T-helper 2 cell treated with Interferon-gamma antibody and Interleukin-4, amounts not matched to agents 5 μg/mL and 100 μg/mL, for 36 hours (primary cell): ENCODE measurements around the gene LRFN3.
"Not testable (repeated sequence)": the region's sequence is repeated elsewhere in the genome, so short reads cannot be mapped to it uniquely, and the experiment has no call there.

Experiments used
- DNase-seq: peaks from one replicate; pipeline ENCODE4 v3.0.0; 2021; ENCODE audit warnings: low spot score
- H3K27ac Mint-ChIP-seq: one replicate; pipeline ENCODE4 v1.8.0; 2021; ENCODE audit warnings: mild to moderate bottlenecking, mixed read lengths
- H3K27me3 Mint-ChIP-seq: one replicate; pipeline ENCODE4 v1.8.0; 2021; ENCODE audit warnings: low read depth, mixed read lengths
- H3K36me3 Mint-ChIP-seq: one replicate; pipeline ENCODE4 v1.8.0; 2021; ENCODE audit warnings: low read depth, mixed read lengths
- H3K4me1 Mint-ChIP-seq: one replicate; pipeline ENCODE4 v1.8.0; 2021; ENCODE audit warnings: low read depth, mixed read lengths
- H3K4me3 Mint-ChIP-seq: one replicate; pipeline ENCODE4 v1.8.0; 2022; ENCODE audit warnings: mild to moderate bottlenecking, moderate library complexity, mixed read lengths
- H3K9me3 Mint-ChIP-seq: one replicate; pipeline ENCODE4 v1.8.0; 2021; ENCODE audit warnings: mixed read lengths

LRFN3 gene

GRCh38 chr19:35901055-35901644 is 35.0 kb upstream of the LRFN3 start:
- Mint-ChIP-seq H3K36me3 (peaks cover 28% of the 10 kb centered on the region), H3K27me3 (no peaks in the 10 kb centered on the region), H3K4me3 (peak overlapping the region; percentile 89), H3K4me1 (peaks cover 40% of the 10 kb centered on the region), H3K27ac (peak overlapping the region; percentile 96), H3K9me3 (no peaks in the 10 kb centered on the region)
- no peak for DNase-seq

- Mint-ChIP-seq H3K27ac (peak within 1 kb of the TSS; percentile 96), H3K27me3 (no peaks in the 10 kb centered on the region), H3K9me3 (no peaks in the 10 kb centered on the region), H3K36me3 (peaks cover 24% of the 10 kb centered on the region), H3K4me3 (peak within 1 kb of the TSS; percentile 89), H3K4me1 (peaks cover 40% of the 10 kb centered on the region)
- DNase-seq, result peak; percentile 47
Observed at GRCh38 chr19:35901854-35902661, 34.1 kb upstream of the LRFN3 start, which contains the start of gene HCST. Gene HCST (plus strand): TSS chr19:35902529. CDS start chr19:35902594, 65 bp downstream.

GRCh38 chr19:35902870-35903475 is 33.2 kb upstream of the LRFN3 start:
- peaks cover 35% of the 10 kb centered on the region for H3K4me1 Mint-ChIP-seq
- H3K27ac Mint-ChIP-seq, result peak overlapping the region; percentile 96
- no peaks in the 10 kb centered on the region for H3K27me3 Mint-ChIP-seq
- H3K36me3 Mint-ChIP-seq, result peaks cover 16% of the 10 kb centered on the region
- peak overlapping the region; percentile 89 for H3K4me3 Mint-ChIP-seq
- no peak for DNase-seq
- no peaks in the 10 kb centered on the region for H3K9me3 Mint-ChIP-seq

GRCh38 chr19:35903550-35904179 is 32.5 kb upstream of the LRFN3 start:
- H3K4me1 Mint-ChIP-seq, result peaks cover 32% of the 10 kb centered on the region
- no peaks in the 10 kb centered on the region for H3K9me3 Mint-ChIP-seq
- peak overlapping the region; percentile 96 for H3K27ac Mint-ChIP-seq
- H3K4me3 Mint-ChIP-seq, result peak overlapping the region; percentile 89
- DNase-seq, result peak; percentile 89
- H3K36me3 Mint-ChIP-seq, result peaks cover 12% of the 10 kb centered on the region
- no peaks in the 10 kb centered on the region for H3K27me3 Mint-ChIP-seq

GRCh38 chr19:35904311-35905068 is 31.7 kb upstream of the LRFN3 start:
- Mint-ChIP-seq H3K4me3 (peak overlapping the region; percentile 12), H3K36me3 (peaks cover 6% of the 10 kb centered on the region), H3K4me1 (peaks cover 37% of the 10 kb centered on the region), H3K27ac (peak overlapping the region; percentile 85), H3K9me3 (no peaks in the 10 kb centered on the region), H3K27me3 (no peaks in the 10 kb centered on the region)
- no peak for DNase-seq

GRCh38 chr19:35905178-35905727 is 30.9 kb upstream of the LRFN3 start:
- H3K9me3 Mint-ChIP-seq, result no peaks in the 10 kb centered on the region
- H3K27me3 Mint-ChIP-seq, result no peaks in the 10 kb centered on the region
- H3K4me3 Mint-ChIP-seq, result no peak overlapping the region
- H3K36me3 Mint-ChIP-seq, result peaks cover 5% of the 10 kb centered on the region
- H3K27ac Mint-ChIP-seq, result peak overlapping the region; percentile 85
- peaks cover 38% of the 10 kb centered on the region for H3K4me1 Mint-ChIP-seq
- DNase-seq, result no peak

GRCh38 chr19:35907377-35907745 is 28.8 kb upstream of the LRFN3 start:
- no peak for DNase-seq
- Mint-ChIP-seq H3K27me3 (no peaks in the 10 kb centered on the region), H3K27ac (peak overlapping the region; percentile 26), H3K9me3 (no peaks in the 10 kb centered on the region), H3K4me1 (peaks cover 30% of the 10 kb centered on the region), H3K4me3 (no peak overlapping the region), H3K36me3 (peaks cover 5% of the 10 kb centered on the region)

- no peak within 1 kb of the TSS for H3K4me3 Mint-ChIP-seq
- no peak for DNase-seq
- peaks cover 5% of the 10 kb centered on the region for H3K36me3 Mint-ChIP-seq
- H3K27me3 Mint-ChIP-seq, result no peaks in the 10 kb centered on the region
- peak within 1 kb of the TSS; percentile 44 for H3K27ac Mint-ChIP-seq
- H3K9me3 Mint-ChIP-seq, result no peaks in the 10 kb centered on the region
- peaks cover 27% of the 10 kb centered on the region for H3K4me1 Mint-ChIP-seq
Observed at GRCh38 chr19:35908010-35908441, 28.1 kb upstream of the LRFN3 start, which contains the start of gene TYROBP. Gene TYROBP (minus strand): TSS chr19:35908295. CDS start chr19:35908228, 67 bp downstream.

- H3K4me3 Mint-ChIP-seq, result no peak overlapping the region
- H3K27me3 Mint-ChIP-seq, result no peaks in the 10 kb centered on the region
- DNase-seq, result no peak
- H3K4me1 Mint-ChIP-seq, result peaks cover 18% of the 10 kb centered on the region
- H3K36me3 Mint-ChIP-seq, result no peaks in the 10 kb centered on the region
- no peaks in the 10 kb centered on the region for H3K9me3 Mint-ChIP-seq
- H3K27ac Mint-ChIP-seq, result peak overlapping the region; percentile 44
Observed at GRCh38 chr19:35908973-35909683, 27.0 kb upstream of the LRFN3 start.

GRCh38 chr19:35909684-35910035 is 26.5 kb upstream of the LRFN3 start:
- H3K9me3 Mint-ChIP-seq, result no peaks in the 10 kb centered on the region
- no peak overlapping the region for H3K27ac Mint-ChIP-seq
- H3K4me1 Mint-ChIP-seq, result peaks cover 13% of the 10 kb centered on the region
- H3K36me3 Mint-ChIP-seq, result no peaks in the 10 kb centered on the region
- H3K4me3 Mint-ChIP-seq, result no peak overlapping the region
- no peaks in the 10 kb centered on the region for H3K27me3 Mint-ChIP-seq
- no peak for DNase-seq

- H3K9me3 Mint-ChIP-seq, H3K36me3 Mint-ChIP-seq, H3K4me1 Mint-ChIP-seq, H3K4me3 Mint-ChIP-seq, H3K27ac Mint-ChIP-seq, DNase-seq, H3K27me3 Mint-ChIP-seq: not testable (repeated sequence)
Observed at GRCh38 chr19:35910355-35910754, 25.8 kb upstream of the LRFN3 start.

GRCh38 chr19:35911173-35911572 is 25.0 kb upstream of the LRFN3 start:
- no peaks in the 10 kb centered on the region for H3K27me3 Mint-ChIP-seq
- H3K4me3 Mint-ChIP-seq, result no peak overlapping the region
- no peak overlapping the region for H3K27ac Mint-ChIP-seq
- no peak for DNase-seq
- no peaks in the 10 kb centered on the region for H3K9me3 Mint-ChIP-seq
- H3K4me1 Mint-ChIP-seq, result peaks cover 7% of the 10 kb centered on the region
- no peaks in the 10 kb centered on the region for H3K36me3 Mint-ChIP-seq

GRCh38 chr19:35911790-35912189 is 24.4 kb upstream of the LRFN3 start:
- H3K4me1 Mint-ChIP-seq, result peaks cover 7% of the 10 kb centered on the region
- H3K36me3 Mint-ChIP-seq, result no peaks in the 10 kb centered on the region
- H3K27me3 Mint-ChIP-seq, result no peaks in the 10 kb centered on the region
- H3K4me3 Mint-ChIP-seq, result no peak overlapping the region
- peak overlapping the region; percentile 31 for H3K27ac Mint-ChIP-seq
- no peak for DNase-seq
- no peaks in the 10 kb centered on the region for H3K9me3 Mint-ChIP-seq
